Tibial nerve (tissue), 4 donors: ENCODE data around the gene BMERB1. TPM values are rescaled to one million over a fixed set of nuclear protein-coding genes. Genes with fewer than 3 reads are reported as not detected.
"Not testable (repeated sequence)": the region's sequence is repeated elsewhere in the genome, so short reads cannot be mapped to it uniquely, and the experiment has no call there.

Experiments
- DNase-seq, 2 donors: peaks; one replicate each; pipeline ENCODE4 v3.0.0-alpha.2; 2019; ENCODE audit warnings: low spot score in 2 of 2
- H3K27ac ChIP-seq, 4 donors: fragments of 200-600 bp; sonication (generic) in 3 of 4; one replicate each; pipeline ENCODE4 v1.5.1; 2017 to 2019; ENCODE audit warnings: mild to moderate bottlenecking in 1 of 4
- H3K27me3 ChIP-seq, 2 donors: fragments of 200-600 bp; sonication (generic) in 1 of 2; one replicate each; pipeline versions ENCODE4 v1.5.1 to v1.6.0; 2017 to 2019
- H3K36me3 ChIP-seq, 3 donors: fragments of 200-600 bp; sonication (generic); one replicate each; pipeline ENCODE4 v1.5.1; 2018 to 2019
- H3K4me1 ChIP-seq, 4 donors: fragments of 200-600 bp; sonication (generic) in 3 of 4; one replicate each; pipeline ENCODE4 v1.5.1; 2017 to 2019
- H3K4me3 ChIP-seq, 4 donors: fragments of 200-600 bp; sonication (generic) in 3 of 4; one replicate each; pipeline ENCODE4 v1.5.1; 2017 to 2019; ENCODE audit warnings: mild to moderate bottlenecking in 1 of 4, moderate library complexity in 1 of 4
- H3K9me3 ChIP-seq, 4 donors: fragments of 200-600 bp; sonication (generic) in 3 of 4; one replicate each; pipeline ENCODE4 v1.5.1; 2017 to 2019
- EP300 ChIP-seq, 2 donors: sonication (generic); formaldehyde crosslinking; IDR thresholded peaks; one replicate each; pipeline ENCODE4 v1.6.1; 2017; ENCODE audit warnings: antibody characterized with exemption in 2 of 2, mild to moderate bottlenecking in 1 of 2
- POLR2A ChIP-seq, 2 donors: fragments of 450-650 bp; IDR thresholded peaks; one replicate each; pipeline ENCODE4 v1.6.1; 2017; ENCODE audit warnings: antibody characterized with exemption in 2 of 2, mild to moderate bottlenecking in 2 of 2, moderate library complexity in 2 of 2
- WGBS, 2 donors: methylation state at CpG; one replicate each; pipeline ENCODE4 v1.1.5; 2018; 5-methylcytosine and 5-hydroxymethylcytosine counted together
- total RNA-seq, 4 donors: library from RNA; depleted of rRNA; stranded (reverse); fragments of >200 nt; gene quantifications; one replicate each; pipeline ENCODE4 v1.1.0, GENCODE V29; 2016
- TF ChIP-seq, protein P1 (sequence below), 5 experiments: fragments of 200-600 bp in 3 of 5; fragments of 450-650 bp in 2 of 5; sonication (generic) in 3 of 5; IDR thresholded peaks; one replicate each; pipeline ENCODE4 v1.5.1; 2016 to 2019; ENCODE audit warnings: antibody characterized with exemption in 5 of 5, mild to moderate bottlenecking in 3 of 5, moderate library complexity in 2 of 5

The BMERB1 gene
- total RNA-seq, 4 donors from 2014 or later = 42.9 to 85.9 (median 54.8) TPM

DNA sequence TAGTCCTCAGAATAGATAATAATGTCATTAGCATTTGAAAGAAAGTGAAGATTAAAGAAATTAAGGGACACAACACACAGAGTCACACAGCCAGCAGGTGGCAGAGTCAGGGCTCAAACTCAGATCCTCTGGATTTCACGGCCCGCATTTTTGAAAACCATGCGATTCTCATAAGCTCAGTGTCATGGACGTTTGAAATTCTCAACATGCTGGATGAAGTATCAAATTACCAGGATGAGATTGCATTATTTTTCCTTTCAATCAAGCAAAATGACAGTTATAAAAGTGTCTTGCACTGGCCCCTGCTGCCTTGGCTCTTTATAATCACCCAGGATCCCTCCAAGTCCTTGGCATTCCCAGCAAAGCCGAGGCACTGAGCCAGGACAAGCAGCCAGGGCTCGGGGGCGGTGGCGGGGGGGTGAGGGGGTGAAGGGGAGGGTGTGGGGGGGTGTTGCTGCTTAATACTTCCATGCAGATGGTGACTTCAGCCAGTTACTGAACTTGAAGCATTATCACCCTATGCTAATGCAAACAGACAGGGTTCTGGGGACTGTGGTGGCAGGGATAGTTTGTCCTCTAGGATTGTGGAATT, 6.6 kb upstream of the BMERB1 start:
- H3K4me1 ChIP-seq = peaks cover 0 to 10% (median 4%) of the 10 kb centered on the region in 4 donors
- H3K9me3 ChIP-seq = no peaks in the 10 kb centered on the region
- TF ChIP-seq, protein P1, sequence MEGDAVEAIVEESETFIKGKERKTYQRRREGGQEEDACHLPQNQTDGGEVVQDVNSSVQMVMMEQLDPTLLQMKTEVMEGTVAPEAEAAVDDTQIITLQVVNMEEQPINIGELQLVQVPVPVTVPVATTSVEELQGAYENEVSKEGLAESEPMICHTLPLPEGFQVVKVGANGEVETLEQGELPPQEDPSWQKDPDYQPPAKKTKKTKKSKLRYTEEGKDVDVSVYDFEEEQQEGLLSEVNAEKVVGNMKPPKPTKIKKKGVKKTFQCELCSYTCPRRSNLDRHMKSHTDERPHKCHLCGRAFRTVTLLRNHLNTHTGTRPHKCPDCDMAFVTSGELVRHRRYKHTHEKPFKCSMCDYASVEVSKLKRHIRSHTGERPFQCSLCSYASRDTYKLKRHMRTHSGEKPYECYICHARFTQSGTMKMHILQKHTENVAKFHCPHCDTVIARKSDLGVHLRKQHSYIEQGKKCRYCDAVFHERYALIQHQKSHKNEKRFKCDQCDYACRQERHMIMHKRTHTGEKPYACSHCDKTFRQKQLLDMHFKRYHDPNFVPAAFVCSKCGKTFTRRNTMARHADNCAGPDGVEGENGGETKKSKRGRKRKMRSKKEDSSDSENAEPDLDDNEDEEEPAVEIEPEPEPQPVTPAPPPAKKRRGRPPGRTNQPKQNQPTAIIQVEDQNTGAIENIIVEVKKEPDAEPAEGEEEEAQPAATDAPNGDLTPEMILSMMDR (IDR thresholded peaks at IDR 0.05) = peak; percentile 53 to 66 (median 61)
- TF ChIP-seq POLR2A (IDR thresholded peaks at IDR 0.05) = no peak
- TF ChIP-seq EP300 (IDR thresholded peaks at IDR 0.05) = peak in 1 of 2 donors; percentile 40
- H3K27me3 ChIP-seq = no peaks in the 10 kb centered on the region
- WGBS, 2 donors = 4 to 8% methylated on average over 8 of the region's 8 CpGs
- H3K36me3 ChIP-seq = no peaks in the 10 kb centered on the region
- DNase-seq = peak; percentile 45 to 80
- H3K27ac ChIP-seq = peak overlapping the region in 2 of 4 donors; percentile 42 to 66
- H3K4me3 ChIP-seq = peak overlapping the region in 1 of 4 donors; percentile 23

DNA sequence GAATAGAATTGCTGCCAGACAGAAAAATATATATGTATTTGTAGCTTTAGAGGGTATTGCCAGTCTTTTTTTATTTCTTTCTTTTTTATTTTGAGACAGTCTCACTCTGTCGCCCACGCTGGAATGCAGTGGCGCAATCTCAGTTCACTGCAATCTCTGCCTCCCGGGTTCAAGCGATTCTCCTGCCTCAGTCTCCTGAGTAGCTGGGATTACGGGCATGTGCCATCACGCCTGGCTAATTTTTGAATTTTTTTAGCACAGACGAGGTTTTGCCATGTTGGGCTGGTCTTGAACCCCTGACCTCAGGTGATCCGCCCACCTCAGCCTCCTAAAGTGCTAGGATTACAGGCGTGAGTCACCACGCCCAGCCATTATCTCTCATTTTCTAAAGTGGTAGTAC, 3.5 kb upstream of the BMERB1 start:
- 82 to 90% methylated on average over 11 of the region's 11 CpGs for WGBS, 2 donors
- H3K27ac ChIP-seq, DNase-seq, H3K27me3 ChIP-seq, H3K9me3 ChIP-seq, H3K36me3 ChIP-seq, H3K4me3 ChIP-seq: not testable (repeated sequence)
- peaks cover 0 to 24% (median 9%) of the 10 kb centered on the region in 4 donors for H3K4me1 ChIP-seq

DNA sequence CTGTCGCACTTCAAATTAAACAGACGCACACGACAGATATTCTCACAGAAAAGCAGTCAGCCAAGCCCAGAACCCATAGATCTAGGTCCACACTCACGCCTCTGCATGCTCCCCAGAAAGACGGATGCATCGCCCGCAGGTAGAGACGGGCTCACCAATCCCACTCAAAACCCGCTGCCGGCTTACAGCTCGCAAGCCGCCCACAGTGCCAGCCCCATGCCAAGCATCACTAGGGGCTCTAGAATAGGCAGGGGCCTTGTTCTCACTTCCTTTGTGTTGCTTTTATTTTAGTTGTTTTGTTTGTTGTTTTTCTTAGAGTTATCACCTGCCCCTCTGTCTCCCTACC, 336 bp upstream of the BMERB1 start:
- H3K4me1 ChIP-seq = peaks cover 0 to 14% (median 5%) of the 10 kb centered on the region in 4 donors
- H3K9me3 ChIP-seq = no peaks in the 10 kb centered on the region
- 30 to 32% methylated on average over 12 of the region's 12 CpGs for WGBS, 2 donors
- no peak for DNase-seq
- peak overlapping the region; percentile 45 to 96 (median 77) for H3K4me3 ChIP-seq
- H3K27ac ChIP-seq = peak overlapping the region in 3 of 4 donors; percentile 43 to 91 (median 80)
- TF ChIP-seq EP300 (IDR thresholded peaks at IDR 0.05) (no peak), POLR2A (IDR thresholded peaks at IDR 0.05) (no peak)
- TF ChIP-seq, protein P1 (IDR thresholded peaks at IDR 0.05) = no peak
- H3K36me3 ChIP-seq = no peaks in the 10 kb centered on the region
- no peaks in the 10 kb centered on the region for H3K27me3 ChIP-seq

DNA sequence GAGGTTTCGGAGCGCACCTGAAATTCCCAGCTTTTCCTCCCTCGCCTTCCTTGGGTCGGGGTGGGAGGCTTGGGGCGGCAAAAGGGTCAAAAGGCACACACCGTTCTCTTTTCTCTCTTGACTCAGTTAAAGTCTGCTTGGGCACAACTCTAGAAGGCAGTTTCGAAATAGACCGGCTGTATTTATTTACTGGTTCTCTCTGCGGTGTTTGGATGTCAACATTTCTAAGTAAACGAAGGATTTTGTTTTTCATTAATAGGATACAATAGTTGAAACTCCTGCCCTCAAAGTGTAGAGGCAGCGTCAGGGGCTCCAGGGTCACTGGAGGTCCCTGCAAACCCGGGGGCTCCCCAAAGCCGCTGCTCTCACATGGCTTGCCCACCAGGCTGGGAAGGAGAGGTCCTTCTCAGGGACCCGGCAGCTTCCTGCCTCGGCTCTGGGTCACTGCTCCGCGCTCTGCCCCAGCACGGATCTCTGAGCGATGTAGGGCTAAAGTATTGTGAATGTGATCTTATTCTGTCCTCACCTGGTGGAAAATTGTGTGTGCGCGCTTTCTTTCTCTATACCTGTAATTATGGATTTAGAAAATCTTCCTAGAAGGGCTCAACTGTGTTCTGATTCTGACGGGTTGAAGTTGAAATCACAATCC, 952 bp downstream of the BMERB1 start:
- 7 to 8% methylated on average over 22 of the region's 22 CpGs for WGBS, 2 donors

DNA sequence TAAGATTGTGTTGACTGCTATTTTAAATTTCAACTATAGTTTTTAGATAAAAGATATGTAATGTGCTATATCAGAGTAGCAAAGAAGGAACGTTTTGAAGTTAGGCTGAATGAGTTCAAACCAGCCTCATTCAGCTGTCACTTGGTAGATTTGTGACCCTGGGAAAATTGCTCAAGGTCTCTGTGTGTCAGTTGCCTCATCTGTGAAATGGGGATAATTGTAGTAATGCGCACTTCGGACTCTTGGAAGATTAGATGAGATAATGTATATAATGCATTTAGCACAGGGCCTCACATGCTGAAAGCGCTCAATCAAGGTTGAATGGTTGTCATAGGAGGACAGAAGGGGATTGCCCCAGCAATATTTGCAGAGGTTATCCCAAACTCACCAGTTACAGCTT, 4.7 kb downstream of the BMERB1 start:
- WGBS, 2 donors = 82 to 87% methylated on average over 4 of the region's 4 CpGs
- no peak overlapping the region for H3K27ac ChIP-seq
- H3K36me3 ChIP-seq = no peaks in the 10 kb centered on the region
- H3K9me3 ChIP-seq = no peaks in the 10 kb centered on the region
- H3K4me1 ChIP-seq = peaks cover 0 to 26% (median 3%) of the 10 kb centered on the region in 4 donors
- H3K4me3 ChIP-seq = no peak overlapping the region
- TF ChIP-seq EP300 (IDR thresholded peaks at IDR 0.05) = no peak
- TF ChIP-seq, protein P1 (IDR thresholded peaks at IDR 0.05) = no peak
- TF ChIP-seq POLR2A (IDR thresholded peaks at IDR 0.05) = no peak
- DNase-seq = no peak
- no peaks in the 10 kb centered on the region for H3K27me3 ChIP-seq

More for the DNA sequence above, 952 bp downstream of the BMERB1 start:
- no peaks in the 10 kb centered on the region for H3K27me3 ChIP-seq
- H3K9me3 ChIP-seq = no peaks in the 10 kb centered on the region
- peak overlapping the region; percentile 43 to 91 (median 78) for H3K27ac ChIP-seq
- H3K36me3 ChIP-seq = no peaks in the 10 kb centered on the region
- peak overlapping the region; percentile 45 to 96 (median 77) for H3K4me3 ChIP-seq
- H3K4me1 ChIP-seq = peaks cover 0 to 25% (median 5%) of the 10 kb centered on the region in 4 donors
- TF ChIP-seq EP300 (IDR thresholded peaks at IDR 0.05) (no peak), POLR2A (IDR thresholded peaks at IDR 0.05) (no peak)
- TF ChIP-seq, protein P1 (IDR thresholded peaks at IDR 0.05) = no peak
- DNase-seq = no peak
